Measurements from ENCODE around the gene TEK.

Gene TEK

DNA sequence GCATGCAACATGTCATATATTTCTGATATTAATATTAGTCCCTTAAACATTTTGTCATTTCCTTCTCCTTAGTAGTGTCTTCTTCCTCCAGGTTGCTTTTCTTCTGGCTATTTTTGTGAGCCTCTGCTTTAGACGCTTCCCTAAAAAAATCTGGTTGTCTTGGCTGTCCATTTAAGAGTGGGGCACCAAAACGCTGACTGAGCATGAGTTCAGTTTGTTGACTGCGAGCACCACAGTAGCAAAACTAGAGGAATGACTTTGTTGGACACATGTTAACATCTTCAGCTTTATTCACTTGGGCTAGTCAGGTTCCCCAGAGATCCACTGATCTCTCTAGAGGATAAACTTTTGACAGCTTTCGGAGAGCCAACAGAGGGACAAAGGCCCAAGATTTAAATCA, 19.3 kb upstream of the TEK start (continued):
- TF ChIP-seq, protein P1, sequence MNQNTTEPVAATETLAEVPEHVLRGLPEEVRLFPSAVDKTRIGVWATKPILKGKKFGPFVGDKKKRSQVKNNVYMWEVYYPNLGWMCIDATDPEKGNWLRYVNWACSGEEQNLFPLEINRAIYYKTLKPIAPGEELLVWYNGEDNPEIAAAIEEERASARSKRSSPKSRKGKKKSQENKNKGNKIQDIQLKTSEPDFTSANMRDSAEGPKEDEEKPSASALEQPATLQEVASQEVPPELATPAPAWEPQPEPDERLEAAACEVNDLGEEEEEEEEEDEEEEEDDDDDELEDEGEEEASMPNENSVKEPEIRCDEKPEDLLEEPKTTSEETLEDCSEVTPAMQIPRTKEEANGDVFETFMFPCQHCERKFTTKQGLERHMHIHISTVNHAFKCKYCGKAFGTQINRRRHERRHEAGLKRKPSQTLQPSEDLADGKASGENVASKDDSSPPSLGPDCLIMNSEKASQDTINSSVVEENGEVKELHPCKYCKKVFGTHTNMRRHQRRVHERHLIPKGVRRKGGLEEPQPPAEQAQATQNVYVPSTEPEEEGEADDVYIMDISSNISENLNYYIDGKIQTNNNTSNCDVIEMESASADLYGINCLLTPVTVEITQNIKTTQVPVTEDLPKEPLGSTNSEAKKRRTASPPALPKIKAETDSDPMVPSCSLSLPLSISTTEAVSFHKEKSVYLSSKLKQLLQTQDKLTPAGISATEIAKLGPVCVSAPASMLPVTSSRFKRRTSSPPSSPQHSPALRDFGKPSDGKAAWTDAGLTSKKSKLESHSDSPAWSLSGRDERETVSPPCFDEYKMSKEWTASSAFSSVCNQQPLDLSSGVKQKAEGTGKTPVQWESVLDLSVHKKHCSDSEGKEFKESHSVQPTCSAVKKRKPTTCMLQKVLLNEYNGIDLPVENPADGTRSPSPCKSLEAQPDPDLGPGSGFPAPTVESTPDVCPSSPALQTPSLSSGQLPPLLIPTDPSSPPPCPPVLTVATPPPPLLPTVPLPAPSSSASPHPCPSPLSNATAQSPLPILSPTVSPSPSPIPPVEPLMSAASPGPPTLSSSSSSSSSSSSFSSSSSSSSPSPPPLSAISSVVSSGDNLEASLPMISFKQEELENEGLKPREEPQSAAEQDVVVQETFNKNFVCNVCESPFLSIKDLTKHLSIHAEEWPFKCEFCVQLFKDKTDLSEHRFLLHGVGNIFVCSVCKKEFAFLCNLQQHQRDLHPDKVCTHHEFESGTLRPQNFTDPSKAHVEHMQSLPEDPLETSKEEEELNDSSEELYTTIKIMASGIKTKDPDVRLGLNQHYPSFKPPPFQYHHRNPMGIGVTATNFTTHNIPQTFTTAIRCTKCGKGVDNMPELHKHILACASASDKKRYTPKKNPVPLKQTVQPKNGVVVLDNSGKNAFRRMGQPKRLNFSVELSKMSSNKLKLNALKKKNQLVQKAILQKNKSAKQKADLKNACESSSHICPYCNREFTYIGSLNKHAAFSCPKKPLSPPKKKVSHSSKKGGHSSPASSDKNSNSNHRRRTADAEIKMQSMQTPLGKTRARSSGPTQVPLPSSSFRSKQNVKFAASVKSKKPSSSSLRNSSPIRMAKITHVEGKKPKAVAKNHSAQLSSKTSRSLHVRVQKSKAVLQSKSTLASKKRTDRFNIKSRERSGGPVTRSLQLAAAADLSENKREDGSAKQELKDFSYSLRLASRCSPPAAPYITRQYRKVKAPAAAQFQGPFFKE (tag by site-specific recombination; IDR thresholded peaks at IDR 0.05; ENCODE audit: borderline replicate concordance): no peak
- TF ChIP-seq, protein P2, sequence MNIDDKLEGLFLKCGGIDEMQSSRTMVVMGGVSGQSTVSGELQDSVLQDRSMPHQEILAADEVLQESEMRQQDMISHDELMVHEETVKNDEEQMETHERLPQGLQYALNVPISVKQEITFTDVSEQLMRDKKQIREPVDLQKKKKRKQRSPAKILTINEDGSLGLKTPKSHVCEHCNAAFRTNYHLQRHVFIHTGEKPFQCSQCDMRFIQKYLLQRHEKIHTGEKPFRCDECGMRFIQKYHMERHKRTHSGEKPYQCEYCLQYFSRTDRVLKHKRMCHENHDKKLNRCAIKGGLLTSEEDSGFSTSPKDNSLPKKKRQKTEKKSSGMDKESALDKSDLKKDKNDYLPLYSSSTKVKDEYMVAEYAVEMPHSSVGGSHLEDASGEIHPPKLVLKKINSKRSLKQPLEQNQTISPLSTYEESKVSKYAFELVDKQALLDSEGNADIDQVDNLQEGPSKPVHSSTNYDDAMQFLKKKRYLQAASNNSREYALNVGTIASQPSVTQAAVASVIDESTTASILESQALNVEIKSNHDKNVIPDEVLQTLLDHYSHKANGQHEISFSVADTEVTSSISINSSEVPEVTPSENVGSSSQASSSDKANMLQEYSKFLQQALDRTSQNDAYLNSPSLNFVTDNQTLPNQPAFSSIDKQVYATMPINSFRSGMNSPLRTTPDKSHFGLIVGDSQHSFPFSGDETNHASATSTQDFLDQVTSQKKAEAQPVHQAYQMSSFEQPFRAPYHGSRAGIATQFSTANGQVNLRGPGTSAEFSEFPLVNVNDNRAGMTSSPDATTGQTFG (tag by site-specific recombination; IDR thresholded peaks at IDR 0.05; ENCODE audit: borderline replicate concordance): no peak
- TF ChIP-seq, protein P3, sequence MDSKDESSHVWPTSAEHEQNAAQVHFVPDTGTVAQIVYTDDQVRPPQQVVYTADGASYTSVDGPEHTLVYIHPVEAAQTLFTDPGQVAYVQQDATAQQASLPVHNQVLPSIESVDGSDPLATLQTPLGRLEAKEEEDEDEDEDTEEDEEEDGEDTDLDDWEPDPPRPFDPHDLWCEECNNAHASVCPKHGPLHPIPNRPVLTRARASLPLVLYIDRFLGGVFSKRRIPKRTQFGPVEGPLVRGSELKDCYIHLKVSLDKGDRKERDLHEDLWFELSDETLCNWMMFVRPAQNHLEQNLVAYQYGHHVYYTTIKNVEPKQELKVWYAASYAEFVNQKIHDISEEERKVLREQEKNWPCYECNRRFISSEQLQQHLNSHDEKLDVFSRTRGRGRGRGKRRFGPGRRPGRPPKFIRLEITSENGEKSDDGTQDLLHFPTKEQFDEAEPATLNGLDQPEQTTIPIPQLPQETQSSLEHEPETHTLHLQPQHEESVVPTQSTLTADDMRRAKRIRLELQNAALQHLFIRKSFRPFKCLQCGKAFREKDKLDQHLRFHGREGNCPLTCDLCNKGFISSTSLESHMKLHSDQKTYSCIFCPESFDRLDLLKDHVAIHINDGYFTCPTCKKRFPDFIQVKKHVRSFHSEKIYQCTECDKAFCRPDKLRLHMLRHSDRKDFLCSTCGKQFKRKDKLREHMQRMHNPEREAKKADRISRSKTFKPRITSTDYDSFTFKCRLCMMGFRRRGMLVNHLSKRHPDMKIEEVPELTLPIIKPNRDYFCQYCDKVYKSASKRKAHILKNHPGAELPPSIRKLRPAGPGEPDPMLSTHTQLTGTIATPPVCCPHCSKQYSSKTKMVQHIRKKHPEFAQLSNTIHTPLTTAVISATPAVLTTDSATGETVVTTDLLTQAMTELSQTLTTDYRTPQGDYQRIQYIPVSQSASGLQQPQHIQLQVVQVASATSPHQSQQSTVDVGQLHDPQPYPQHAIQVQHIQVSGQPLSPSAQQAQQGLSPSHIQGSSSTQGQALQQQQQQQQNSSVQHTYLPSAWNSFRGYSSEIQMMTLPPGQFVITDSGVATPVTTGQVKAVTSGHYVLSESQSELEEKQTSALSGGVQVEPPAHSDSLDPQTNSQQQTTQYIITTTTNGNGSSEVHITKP (tag by site-specific recombination; IDR thresholded peaks at IDR 0.05): no peak
- TF ChIP-seq GLIS2 (tag by site-specific recombination; IDR thresholded peaks at IDR 0.05) (no peak), ZNF37A (tag by site-specific recombination; IDR thresholded peaks at IDR 0.05) (no peak), MYNN (tag by site-specific recombination; IDR thresholded peaks at IDR 0.05; ENCODE audit: borderline replicate concordance) (no peak)
- TF ChIP-seq, protein P4, sequence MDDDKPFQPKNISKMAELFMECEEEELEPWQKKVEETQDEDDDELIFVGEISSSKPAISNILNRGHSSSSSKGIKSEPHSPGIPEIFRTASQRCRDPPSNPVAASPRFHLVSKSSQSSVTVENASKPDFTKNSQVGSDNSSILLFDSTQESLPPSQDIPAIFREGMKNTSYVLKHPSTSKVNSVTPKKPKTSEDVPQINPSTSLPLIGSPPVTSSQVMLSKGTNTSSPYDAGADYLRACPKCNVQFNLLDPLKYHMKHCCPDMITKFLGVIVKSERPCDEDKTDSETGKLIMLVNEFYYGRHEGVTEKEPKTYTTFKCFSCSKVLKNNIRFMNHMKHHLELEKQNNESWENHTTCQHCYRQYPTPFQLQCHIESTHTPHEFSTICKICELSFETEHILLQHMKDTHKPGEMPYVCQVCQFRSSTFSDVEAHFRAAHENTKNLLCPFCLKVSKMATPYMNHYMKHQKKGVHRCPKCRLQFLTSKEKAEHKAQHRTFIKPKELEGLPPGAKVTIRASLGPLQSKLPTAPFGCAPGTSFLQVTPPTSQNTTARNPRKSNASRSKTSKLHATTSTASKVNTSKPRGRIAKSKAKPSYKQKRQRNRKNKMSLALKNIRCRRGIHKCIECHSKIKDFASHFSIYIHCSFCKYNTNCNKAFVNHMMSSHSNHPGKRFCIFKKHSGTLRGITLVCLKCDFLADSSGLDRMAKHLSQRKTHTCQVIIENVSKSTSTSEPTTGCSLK (tag by site-specific recombination; IDR thresholded peaks at IDR 0.05): no peak

DNA sequence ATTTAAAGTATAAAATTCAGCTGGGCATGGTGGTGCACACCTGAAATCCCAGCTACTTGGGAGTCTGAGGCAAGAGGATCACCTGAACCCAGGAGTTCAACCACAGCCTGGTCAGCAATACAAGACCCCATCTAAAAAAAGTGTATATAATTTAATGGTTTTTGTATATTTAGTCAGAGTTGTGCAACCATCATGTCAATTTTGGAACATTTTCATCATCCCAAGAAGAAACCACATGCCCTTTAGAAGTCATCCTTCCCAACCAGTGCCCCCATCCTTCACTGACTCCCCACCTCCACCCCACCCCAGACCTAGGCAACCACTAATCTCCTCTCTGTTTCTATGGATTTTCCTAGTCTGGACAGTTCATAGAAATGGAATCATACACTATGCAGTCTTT, 18.8 kb upstream of the TEK start:
- CTCF ChIA-PET: interaction anchor here (0.9 kb wide), 1 partner anchor 344 kb away, joined by 5 read pairs; no protein-coding TSS in a partner anchor
- POLR2A ChIA-PET: no interaction called here
- no peak overlapping the region for H3K4me3 ChIP-seq (ENCODE audit: low read depth, low read length)
- H3K27ac ChIP-seq (ENCODE audit: extremely low read depth, low read depth, low read length): no peak overlapping the region
- H3K9me3 ChIP-seq (ENCODE audit: control insufficient read depth, insufficient read depth, low read depth, low read length): no peaks in the 10 kb centered on the region
- no peaks in the 10 kb centered on the region for H3K4me1 ChIP-seq (ENCODE audit: control insufficient read depth, insufficient read depth, low read length)
- H3K36me3 ChIP-seq (ENCODE audit: control insufficient read depth in 2 of 2, insufficient read depth in 1 of 2, low read length in 2 of 2): no peaks in the 10 kb centered on the region
- no peak for TF ChIP-seq ZNF664 (tag by site-specific recombination; IDR thresholded peaks at IDR 0.05)
- TF ChIP-seq, protein P5, sequence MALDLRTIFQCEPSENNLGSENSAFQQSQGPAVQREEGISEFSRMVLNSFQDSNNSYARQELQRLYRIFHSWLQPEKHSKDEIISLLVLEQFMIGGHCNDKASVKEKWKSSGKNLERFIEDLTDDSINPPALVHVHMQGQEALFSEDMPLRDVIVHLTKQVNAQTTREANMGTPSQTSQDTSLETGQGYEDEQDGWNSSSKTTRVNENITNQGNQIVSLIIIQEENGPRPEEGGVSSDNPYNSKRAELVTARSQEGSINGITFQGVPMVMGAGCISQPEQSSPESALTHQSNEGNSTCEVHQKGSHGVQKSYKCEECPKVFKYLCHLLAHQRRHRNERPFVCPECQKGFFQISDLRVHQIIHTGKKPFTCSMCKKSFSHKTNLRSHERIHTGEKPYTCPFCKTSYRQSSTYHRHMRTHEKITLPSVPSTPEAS (tag by site-specific recombination; IDR thresholded peaks at IDR 0.05): no peak
- TF ChIP-seq, protein P6, sequence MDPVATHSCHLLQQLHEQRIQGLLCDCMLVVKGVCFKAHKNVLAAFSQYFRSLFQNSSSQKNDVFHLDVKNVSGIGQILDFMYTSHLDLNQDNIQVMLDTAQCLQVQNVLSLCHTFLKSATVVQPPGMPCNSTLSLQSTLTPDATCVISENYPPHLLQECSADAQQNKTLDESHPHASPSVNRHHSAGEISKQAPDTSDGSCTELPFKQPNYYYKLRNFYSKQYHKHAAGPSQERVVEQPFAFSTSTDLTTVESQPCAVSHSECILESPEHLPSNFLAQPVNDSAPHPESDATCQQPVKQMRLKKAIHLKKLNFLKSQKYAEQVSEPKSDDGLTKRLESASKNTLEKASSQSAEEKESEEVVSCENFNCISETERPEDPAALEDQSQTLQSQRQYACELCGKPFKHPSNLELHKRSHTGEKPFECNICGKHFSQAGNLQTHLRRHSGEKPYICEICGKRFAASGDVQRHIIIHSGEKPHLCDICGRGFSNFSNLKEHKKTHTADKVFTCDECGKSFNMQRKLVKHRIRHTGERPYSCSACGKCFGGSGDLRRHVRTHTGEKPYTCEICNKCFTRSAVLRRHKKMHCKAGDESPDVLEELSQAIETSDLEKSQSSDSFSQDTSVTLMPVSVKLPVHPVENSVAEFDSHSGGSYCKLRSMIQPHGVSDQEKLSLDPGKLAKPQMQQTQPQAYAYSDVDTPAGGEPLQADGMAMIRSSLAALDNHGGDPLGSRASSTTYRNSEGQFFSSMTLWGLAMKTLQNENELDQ (tag by site-specific recombination; IDR thresholded peaks at IDR 0.05; ENCODE audit: low read depth): no peak
- no peak for TF ChIP-seq ZNF292 (tag by site-specific recombination; IDR thresholded peaks at IDR 0.05; ENCODE audit: borderline replicate concordance, low read depth)
- no peak for TF ChIP-seq SCRT2 (tag by site-specific recombination; IDR thresholded peaks at IDR 0.05)
- TF ChIP-seq ZNF555 (tag by site-specific recombination; conservative IDR thresholded peaks at IDR 0.05): no peak
- no peak for TF ChIP-seq ZBTB17 (tag by site-specific recombination; IDR thresholded peaks at IDR 0.05)
- TF ChIP-seq IKZF3 (tag by site-specific recombination; IDR thresholded peaks at IDR 0.05): no peak

Measured in HEK293 (cell line).